WERI-Rb-1 (cell line): ENCODE results near the gene SEC24D.
A peak's percentile ranks its signal among the peaks of the same experiment; 100 is the strongest.

Experiments
- DNase-seq: peaks from one replicate; pipeline ENCODE4 v3.0.0-alpha.2; 2020
- H3K27ac ChIP-seq: fragments of 250-450 bp; sonication (Bioruptor Pico); 2 replicates; pipeline ENCODE4 v1.5.1; 2020; ENCODE audit warnings: mild to moderate bottlenecking, moderate library complexity
- H3K27me3 ChIP-seq: fragments of 250-450 bp; sonication (Bioruptor Pico); 2 replicates; pipeline ENCODE4 v1.5.1; 2021; ENCODE audit warnings: mild to moderate bottlenecking, low read depth, moderate library complexity; ENCODE audit not compliant: insufficient read depth, severe bottlenecking
- H3K36me3 ChIP-seq: fragments of 250-450 bp; sonication (Bioruptor Pico); 2 replicates; pipeline ENCODE4 v1.5.1; 2020; ENCODE audit warnings: mild to moderate bottlenecking, moderate library complexity
- H3K4me3 ChIP-seq: 2 replicates; pipeline ENCODE4 v1.5.1; 2011; ENCODE audit warnings: low read depth, mild to moderate bottlenecking, control low read depth, low read length
- H3K9me3 ChIP-seq: fragments of 250-450 bp; sonication (Bioruptor Pico); 2 replicates; pipeline ENCODE4 v1.5.1; 2021; ENCODE audit warnings: mild to moderate bottlenecking, moderate library complexity; ENCODE audit not compliant: severe bottlenecking
- TF ChIP-seq, protein P1 (sequence below): IDR thresholded peaks from 2 replicates; pipeline ENCODE4 v1.5.1; 2011; ENCODE audit warnings: low read depth, mild to moderate bottlenecking, control low read depth, inconsistent platforms, low read length

The SEC24D gene

DNA sequence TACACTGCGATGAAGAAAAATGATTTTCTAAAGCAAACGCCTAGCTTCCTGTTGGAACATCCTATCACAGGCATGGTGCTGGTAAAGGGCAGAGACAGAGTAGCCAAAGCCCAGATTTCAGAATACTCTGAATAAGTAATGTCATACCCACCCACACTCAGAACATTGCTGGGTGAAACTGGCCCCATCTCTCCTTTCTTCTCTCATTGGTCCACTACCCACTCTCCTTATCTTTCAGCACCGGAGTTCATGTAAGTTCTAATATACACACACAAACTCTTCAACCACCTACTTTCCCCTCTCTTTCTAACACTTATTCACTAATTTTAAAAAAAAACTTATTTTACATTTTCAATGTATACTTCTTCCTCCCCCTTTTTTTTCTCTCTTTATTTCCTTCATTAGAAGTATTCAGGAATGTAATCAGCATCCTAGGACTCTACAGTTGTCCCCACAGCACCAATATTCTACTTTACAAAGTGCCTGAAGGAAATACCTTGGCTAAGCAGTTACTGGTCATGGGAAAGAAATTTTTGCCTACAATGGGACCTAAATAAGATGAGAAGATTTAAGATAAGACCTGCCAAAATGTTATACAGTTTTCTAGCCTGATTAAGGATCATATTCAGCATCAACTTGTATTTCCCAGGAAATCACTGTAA is 63.0 kb downstream of the SEC24D start:
- H3K4me3 ChIP-seq: no peak overlapping the region
- no peaks in the 10 kb centered on the region for H3K9me3 ChIP-seq
- H3K36me3 ChIP-seq: no peaks in the 10 kb centered on the region
- TF ChIP-seq, protein P1, sequence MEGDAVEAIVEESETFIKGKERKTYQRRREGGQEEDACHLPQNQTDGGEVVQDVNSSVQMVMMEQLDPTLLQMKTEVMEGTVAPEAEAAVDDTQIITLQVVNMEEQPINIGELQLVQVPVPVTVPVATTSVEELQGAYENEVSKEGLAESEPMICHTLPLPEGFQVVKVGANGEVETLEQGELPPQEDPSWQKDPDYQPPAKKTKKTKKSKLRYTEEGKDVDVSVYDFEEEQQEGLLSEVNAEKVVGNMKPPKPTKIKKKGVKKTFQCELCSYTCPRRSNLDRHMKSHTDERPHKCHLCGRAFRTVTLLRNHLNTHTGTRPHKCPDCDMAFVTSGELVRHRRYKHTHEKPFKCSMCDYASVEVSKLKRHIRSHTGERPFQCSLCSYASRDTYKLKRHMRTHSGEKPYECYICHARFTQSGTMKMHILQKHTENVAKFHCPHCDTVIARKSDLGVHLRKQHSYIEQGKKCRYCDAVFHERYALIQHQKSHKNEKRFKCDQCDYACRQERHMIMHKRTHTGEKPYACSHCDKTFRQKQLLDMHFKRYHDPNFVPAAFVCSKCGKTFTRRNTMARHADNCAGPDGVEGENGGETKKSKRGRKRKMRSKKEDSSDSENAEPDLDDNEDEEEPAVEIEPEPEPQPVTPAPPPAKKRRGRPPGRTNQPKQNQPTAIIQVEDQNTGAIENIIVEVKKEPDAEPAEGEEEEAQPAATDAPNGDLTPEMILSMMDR: no peak
- no peak overlapping the region for H3K27ac ChIP-seq
- H3K27me3 ChIP-seq: no peaks in the 10 kb centered on the region
- DNase-seq: no peak

DNA sequence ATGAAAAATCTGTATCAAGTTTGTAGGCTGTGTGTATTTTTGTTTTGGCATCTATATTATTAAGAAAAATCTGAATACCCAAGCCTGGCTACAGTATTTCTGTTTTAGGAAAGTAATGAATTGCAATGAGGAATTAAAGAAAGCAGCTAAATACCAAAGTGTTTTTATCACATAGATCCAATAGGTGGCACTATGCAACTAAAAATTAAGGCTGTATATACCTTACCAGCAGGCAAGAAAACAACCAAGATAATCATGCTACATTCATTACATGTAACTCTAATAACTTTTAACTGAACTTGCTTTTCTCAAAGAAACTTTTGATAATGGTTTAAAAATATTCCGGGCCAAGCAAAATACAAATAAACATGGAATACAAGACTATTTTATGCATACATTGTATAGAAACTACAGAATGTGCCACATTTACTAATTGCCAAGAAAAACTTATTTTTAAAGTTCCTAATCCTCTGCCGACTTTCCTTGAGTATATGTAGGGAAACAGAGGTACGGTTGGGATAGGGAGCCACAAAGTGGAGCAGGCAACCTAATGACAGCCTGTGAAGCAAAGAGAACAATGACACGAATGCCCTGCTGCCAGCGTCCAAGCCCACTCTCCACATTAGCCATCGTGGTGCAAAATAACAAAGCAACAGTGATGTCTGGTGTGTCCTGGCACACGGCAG is 63.7 kb downstream of the SEC24D start:
- Histone ChIP-seq H3K27ac (no peak overlapping the region), H3K36me3 (no peaks in the 10 kb centered on the region; the same call in 1 of the 2 replicates)
- DNase-seq: no peak

GRCh38 chr4:118770741-118771187 is 65.2 kb downstream of the SEC24D start:
- Histone ChIP-seq H3K27me3 (no peaks in the 10 kb centered on the region), H3K36me3 (peaks cover 11% of the 10 kb centered on the region), H3K9me3 (no peaks in the 10 kb centered on the region), H3K27ac (no peak overlapping the region), H3K4me3 (no peak overlapping the region)
- TF ChIP-seq, protein P1: no peak
- no peak for DNase-seq

More for the DNA sequence above, 63.7 kb downstream of the SEC24D start:
- TF ChIP-seq, protein P1: peak; percentile 33; the same call in 1 of the 2 replicates
- H3K27me3 ChIP-seq: no peaks in the 10 kb centered on the region
- no peak overlapping the region for H3K4me3 ChIP-seq
- H3K9me3 ChIP-seq: no peaks in the 10 kb centered on the region

- TF ChIP-seq, protein P1: no peak
- no peak for DNase-seq
- peaks cover 16% of the 10 kb centered on the region for H3K36me3 ChIP-seq
- H3K9me3 ChIP-seq: no peaks in the 10 kb centered on the region
- H3K27ac ChIP-seq: no peak overlapping the region
- no peaks in the 10 kb centered on the region for H3K27me3 ChIP-seq
- H3K4me3 ChIP-seq: no peak overlapping the region
Observed at GRCh38 chr4:118769161-118769560, 66.8 kb downstream of the SEC24D start.

DNA sequence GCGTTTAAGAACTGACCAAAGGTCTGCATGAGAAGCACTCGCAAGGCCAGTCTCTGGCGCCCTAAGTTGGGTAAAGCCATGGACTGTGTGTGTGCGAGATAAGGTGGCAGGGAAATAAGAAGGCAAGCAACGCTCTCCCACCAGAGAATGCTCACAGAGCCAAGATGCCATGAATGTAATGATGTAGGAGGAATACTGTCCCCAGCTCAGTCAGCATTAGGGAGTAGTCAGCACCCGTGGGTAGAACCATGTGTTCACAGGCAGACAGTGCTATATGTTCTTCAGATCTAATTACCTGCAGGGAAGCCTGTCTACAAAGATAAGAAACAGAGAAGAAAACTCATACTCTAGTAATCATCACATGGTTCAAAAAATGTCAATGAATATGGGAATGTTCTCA is 68.8 kb downstream of the SEC24D start:
- Histone ChIP-seq H3K36me3 (peaks cover 19% of the 10 kb centered on the region), H3K27me3 (no peaks in the 10 kb centered on the region), H3K9me3 (no peaks in the 10 kb centered on the region), H3K4me3 (no peak overlapping the region), H3K27ac (no peak overlapping the region)
- TF ChIP-seq, protein P1: no peak
- DNase-seq: no peak
